HepG2 (cell line): ENCODE measurements around the gene DNAJB2. TPM values are rescaled to one million over a fixed set of nuclear protein-coding genes. Genes with fewer than 3 reads are reported as not detected.

Experiments used
- AHR ChIP-seq: IDR thresholded peaks from 2 replicates; pipeline ENCODE4 v1.6.1; 2018; ENCODE audit warnings: missing genetic modification reagents, missing compliant biosample characterization
- ARID4A ChIP-seq: sonication (generic); formaldehyde crosslinking; IDR thresholded peaks from 2 replicates; pipeline ENCODE4 v1.5.0; 2020; ENCODE audit warnings: mild to moderate bottlenecking, missing genetic modification reagents, borderline replicate concordance
- BCL6 ChIP-seq: IDR thresholded peaks from 2 replicates; pipeline ENCODE4 v1.6.1; 2016; ENCODE audit warnings: missing genetic modification reagents, missing compliant biosample characterization
- BHLHE40 ChIP-seq: IDR thresholded peaks from 2 replicates; pipeline ENCODE4 v1.6.1; 2011; ENCODE audit warnings: low read length, improper control_type of control experiment
- CCDC6 ChIP-seq: sonication (generic); formaldehyde crosslinking; IDR thresholded peaks from 2 replicates; pipeline ENCODE4 v1.8.1; 2022; ENCODE audit warnings: mild to moderate bottlenecking, missing genetic modification reagents, moderate library complexity
- CEBPG ChIP-seq: IDR thresholded peaks from 2 replicates; pipeline ENCODE4 v1.6.1; 2016
- GABPB1 ChIP-seq: IDR thresholded peaks from 2 replicates; pipeline ENCODE4 v1.6.1; 2016; ENCODE audit warnings: mild to moderate bottlenecking, missing genetic modification reagents, moderate library complexity, missing compliant biosample characterization
- KDM6A ChIP-seq: IDR thresholded peaks from 2 replicates; pipeline ENCODE4 v1.6.1; 2016; ENCODE audit warnings: low read depth
- MAX ChIP-seq: IDR thresholded peaks from 2 replicates; pipeline ENCODE4 v1.6.1; 2012; ENCODE audit warnings: inconsistent platforms
- NBN ChIP-seq: fragments of 450-650 bp; conservative IDR thresholded peaks from 2 replicates; pipeline ENCODE4 v1.6.1; 2017
- PHF20 ChIP-seq: sonication (generic); formaldehyde crosslinking; IDR thresholded peaks from 2 replicates; pipeline ENCODE4 v1.5.0; 2020; ENCODE audit warnings: mild to moderate bottlenecking, missing genetic modification reagents
- SOX13 ChIP-seq, 3 experiments: fragments of 450-650 bp in 1 of 3; sonication (generic) in 1 of 3; formaldehyde crosslinking in 1 of 3; IDR thresholded peaks in 2 of 3; conservative IDR thresholded peaks in 1 of 3; 2 replicates each; pipeline versions ENCODE4 v1.5.0 to v1.6.1; 2016 to 2020; ENCODE audit warnings: antibody characterized with exemption in 1 of 3, mild to moderate bottlenecking in 1 of 3, missing compliant biosample characterization in 1 of 3, missing genetic modification reagents in 1 of 3, moderate library complexity in 1 of 3
- THRA ChIP-seq: sonication (generic); formaldehyde crosslinking; IDR thresholded peaks from 2 replicates; pipeline ENCODE4 v1.4.0; 2020; ENCODE audit warnings: missing genetic modification reagents, borderline replicate concordance
- UBTF ChIP-seq: sonication (generic); formaldehyde crosslinking; IDR thresholded peaks from 2 replicates; pipeline ENCODE4 v1.4.0; 2020; ENCODE audit warnings: mild to moderate bottlenecking, missing genetic modification reagents
- ZNF276 ChIP-seq: sonication (generic); formaldehyde crosslinking; IDR thresholded peaks from 2 replicates; pipeline ENCODE4 v1.4.0; 2020; ENCODE audit warnings: mild to moderate bottlenecking, low read depth, missing genetic modification reagents
- ZNF292 ChIP-seq: sonication (generic); formaldehyde crosslinking; IDR thresholded peaks from 2 replicates; pipeline ENCODE4 v1.8.1; 2022; ENCODE audit warnings: mild to moderate bottlenecking, low read depth, missing genetic modification reagents, borderline replicate concordance
- ZNF350 ChIP-seq: sonication (generic); formaldehyde crosslinking; IDR thresholded peaks from 2 replicates; pipeline ENCODE4 v1.4.0; 2020; ENCODE audit warnings: mild to moderate bottlenecking, low read depth, missing genetic modification reagents, borderline replicate concordance
- ZNF563 ChIP-seq: sonication (generic); formaldehyde crosslinking; IDR thresholded peaks from 2 replicates; pipeline ENCODE4 v1.8.0; 2022; ENCODE audit warnings: mild to moderate bottlenecking, moderate library complexity, missing genetic modification reagents
- ZNF616 ChIP-seq: sonication (generic); formaldehyde crosslinking; IDR thresholded peaks from 2 replicates; pipeline ENCODE4 v1.5.0; 2020; ENCODE audit warnings: low read depth, mild to moderate bottlenecking, missing genetic modification reagents
- polyA plus RNA-seq, 8 experiments: library from polyadenylated mRNA; depleted of rRNA in 3 of 8; stranded (reverse) in 7 of 8; unstranded in 1 of 8; fragments of >200 nt; fragmentation: Illumina TruSeq in 4 of 8; extraction: Trizol in 4 of 8; gene quantifications; 2 replicates each; pipeline versions ENCODE4 v1.2.1 to v1.2.3, GENCODE V29; 2011 to 2016; ENCODE audit warnings: low read depth in 4 of 8, missing spikeins in 1 of 8, mixed read lengths in 1 of 8; ENCODE audit not compliant: insufficient read depth in 1 of 8
- total RNA-seq, 5 experiments: library from RNA; depleted of rRNA; stranded (reverse); fragments of >200 nt; fragmentation: Illumina TruSeq; extraction: Trizol; gene quantifications; 2 replicates each; pipeline ENCODE4 v1.2.3, GENCODE V29; 2016; ENCODE audit warnings: low read depth in 1 of 5

Gene DNAJB2
- total and polyA plus RNA-seq, 2 of the 13 experiments (the other 11 are each of a cell fraction or from before 2014, with no cell fraction given) = 21.3 to 31.1 TPM

- peak; percentile 79 for TF ChIP-seq MAX
- 0 out of 2 replicates have a peak, but pooled peaks have one; percentile 12 for TF ChIP-seq BCL6 (CRISPR knock-in tag)
- 0 out of 2 replicates have a peak, but pooled peaks have one; percentile 12 for TF ChIP-seq CEBPG (CRISPR knock-in tag)
- peak; percentile 58; the same call in 1 of the 2 replicates for TF ChIP-seq ZNF616 (CRISPR knock-in tag)
- peak; percentile 59 for TF ChIP-seq CCDC6
- TF ChIP-seq THRA = peak; percentile 51; the same call in 1 of the 2 replicates
- peak; percentile 66 for TF ChIP-seq GABPB1 (CRISPR knock-in tag)
- no peak for TF ChIP-seq AHR
- TF ChIP-seq SOX13 (IDR thresholded peaks at IDR 0.05) = no peak
- 0 out of 4 replicates have a peak, but pooled peaks of 1 of the 2 experiments have one; percentile 6 for TF ChIP-seq SOX13 (CRISPR knock-in tag; conservative IDR thresholded peaks at IDR 0.05 in 1 of 2, IDR thresholded peaks at IDR 0.05 in 1 of 2)
- TF ChIP-seq PHF20 (CRISPR knock-in tag) = 0 out of 2 replicates have a peak, but pooled peaks have one; percentile 34
- no peak for TF ChIP-seq KDM6A (CRISPR knock-in tag)
- TF ChIP-seq ZNF292 (CRISPR knock-in tag) = 0 out of 2 replicates have a peak, but pooled peaks have one; percentile 25
- TF ChIP-seq ZNF563 (CRISPR knock-in tag) = 0 out of 2 replicates have a peak, but pooled peaks have one; percentile 55
- peak; percentile 74; the same call in 1 of the 2 replicates for TF ChIP-seq ARID4A
- peak; percentile 80 for TF ChIP-seq UBTF (CRISPR knock-in tag)
- TF ChIP-seq NBN = no peak
- TF ChIP-seq ZNF350 (CRISPR knock-in tag) = peak; percentile 46; the same call in 1 of the 2 replicates
- 0 out of 2 replicates have a peak, but pooled peaks have one; percentile 21 for TF ChIP-seq ZNF276 (CRISPR knock-in tag)
- TF ChIP-seq BHLHE40 = peak; percentile 52
Measured at GRCh38 chr2:219230059-219230540, 49.1 kb upstream of the DNAJB2 start (continued).
